ENCODE results near the gene MEA1. TPM values are rescaled to one million over a fixed set of nuclear protein-coding genes. Genes with fewer than 3 reads are reported as not detected.
A peak's percentile ranks its signal among the peaks of the same experiment; 100 is the strongest.

MEA1 gene
- total RNA-seq, 1 experiment from 2014 or later, result 75.6 TPM

- Histone ChIP-seq H3K27me3 (no peaks in the 10 kb centered on the region), H3K36me3 (no peaks in the 10 kb centered on the region), H3K9me3 (no peaks in the 10 kb centered on the region), H3K4me3 (no peak overlapping the region)
- no peak for DNase-seq
Observed at GRCh38 chr6:42989923-42990322, 23.8 kb downstream of the MEA1 start.

- no peak for DNase-seq
- H3K4me3 ChIP-seq, result no peak overlapping the region
Observed at GRCh38 chr6:42988486-42989020, 25.2 kb downstream of the MEA1 start.

GRCh38 chr6:42987533-42988451 is 26.0 kb downstream of the MEA1 start:
- H3K4me3 ChIP-seq, result no peak overlapping the region
- H3K9me3 ChIP-seq, result no peaks in the 10 kb centered on the region
- no peak for DNase-seq
- H3K27me3 ChIP-seq, result no peaks in the 10 kb centered on the region
- H3K36me3 ChIP-seq, result no peaks in the 10 kb centered on the region

More at GRCh38 chr6:42988486-42989020, 25.2 kb downstream of the MEA1 start:
- no peaks in the 10 kb centered on the region for H3K27me3 ChIP-seq
- H3K9me3 ChIP-seq, result no peaks in the 10 kb centered on the region
- H3K36me3 ChIP-seq, result no peaks in the 10 kb centered on the region

- no peaks in the 10 kb centered on the region for H3K36me3 ChIP-seq
- DNase-seq, result no peak
- H3K27me3 ChIP-seq, result no peaks in the 10 kb centered on the region
Observed at GRCh38 chr6:42984924-42985475, 28.7 kb downstream of the MEA1 start.

GRCh38 chr6:42984001-42984923 is 29.5 kb downstream of the MEA1 start, which contains the start of gene PPP2R5D:
PPP2R5D (plus strand) TSS chr6:42984570; CDS start chr6:42984678, 108 bp downstream.
- no peaks in the 10 kb centered on the region for H3K9me3 ChIP-seq
- DNase-seq, result peak; percentile 94
- no peaks in the 10 kb centered on the region for H3K27me3 ChIP-seq
- peak within 1 kb of the TSS; percentile 73 for H3K4me3 ChIP-seq
- no peaks in the 10 kb centered on the region for H3K36me3 ChIP-seq

More at GRCh38 chr6:42984924-42985475, 28.7 kb downstream of the MEA1 start:
- Histone ChIP-seq H3K4me3 (peak overlapping the region; percentile 73), H3K9me3 (no peaks in the 10 kb centered on the region)

GRCh38 chr6:42981836-42982235 is 31.9 kb downstream of the MEA1 start:
- H3K4me3 ChIP-seq, result no peak overlapping the region
- no peaks in the 10 kb centered on the region for H3K27me3 ChIP-seq
- no peaks in the 10 kb centered on the region for H3K9me3 ChIP-seq
- no peak for DNase-seq
- peaks cover 2% of the 10 kb centered on the region; the same call in 1 of the 2 replicates for H3K36me3 ChIP-seq

- DNase-seq, result peak; percentile 17
- Histone ChIP-seq H3K9me3 (no peaks in the 10 kb centered on the region), H3K27me3 (no peaks in the 10 kb centered on the region), H3K4me3 (peak overlapping the region; percentile 75), H3K36me3 (peaks cover 2% of the 10 kb centered on the region; the same call in 1 of the 2 replicates)
Observed at GRCh38 chr6:42979523-42980177, 34.1 kb downstream of the MEA1 start.

GRCh38 chr6:42978839-42979522 is 34.8 kb downstream of the MEA1 start, which contains the start of gene PEX6:
PEX6 (minus strand) TSS chr6:42979181; CDS start chr6:42979150, 31 bp downstream.
- Histone ChIP-seq H3K4me3 (peak within 1 kb of the TSS; percentile 75), H3K27me3 (no peaks in the 10 kb centered on the region), H3K36me3 (peaks cover 2% of the 10 kb centered on the region; the same call in 1 of the 2 replicates), H3K9me3 (no peaks in the 10 kb centered on the region)
- peak; percentile 88 for DNase-seq

GRCh38 chr6:42978487-42978838 is 35.3 kb downstream of the MEA1 start:
- Histone ChIP-seq H3K4me3 (peak overlapping the region; percentile 75), H3K27me3 (no peaks in the 10 kb centered on the region), H3K9me3 (no peaks in the 10 kb centered on the region), H3K36me3 (peaks cover 2% of the 10 kb centered on the region; the same call in 1 of the 2 replicates)
- DNase-seq, result peak; percentile 43

GRCh38 chr6:42974919-42975505 is 38.7 kb downstream of the MEA1 start:
- H3K4me3 ChIP-seq, result no peak overlapping the region
- H3K27me3 ChIP-seq, result no peaks in the 10 kb centered on the region
- H3K9me3 ChIP-seq, result no peaks in the 10 kb centered on the region
- H3K36me3 ChIP-seq, result peaks cover 2% of the 10 kb centered on the region; the same call in 1 of the 2 replicates
- DNase-seq, result no peak

- H3K9me3 ChIP-seq, result no peaks in the 10 kb centered on the region
Observed at GRCh38 chr6:42973926-42974325, 39.8 kb downstream of the MEA1 start.

GRCh38 chr6:42971746-42972327 is 41.9 kb downstream of the MEA1 start:
- no peaks in the 10 kb centered on the region for H3K9me3 ChIP-seq
- no peaks in the 10 kb centered on the region for H3K27me3 ChIP-seq
- peak; percentile 11 for DNase-seq
- H3K36me3 ChIP-seq, result no peaks in the 10 kb centered on the region; the same call in 1 of the 2 replicates
- no peak overlapping the region for H3K4me3 ChIP-seq

More at GRCh38 chr6:42973926-42974325, 39.8 kb downstream of the MEA1 start:
- Histone ChIP-seq H3K4me3 (no peak overlapping the region), H3K36me3 (peaks cover 2% of the 10 kb centered on the region), H3K27me3 (no peaks in the 10 kb centered on the region)
- DNase-seq, result no peak

- no peaks in the 10 kb centered on the region for H3K9me3 ChIP-seq
- no peaks in the 10 kb centered on the region for H3K27me3 ChIP-seq
- no peak overlapping the region for H3K4me3 ChIP-seq
- H3K36me3 ChIP-seq, result no peaks in the 10 kb centered on the region; the same call in 1 of the 2 replicates
- no peak for DNase-seq
Observed at GRCh38 chr6:42970871-42971612, 42.7 kb downstream of the MEA1 start.

GRCh38 chr6:42969934-42970333 is 43.8 kb downstream of the MEA1 start:
- no peaks in the 10 kb centered on the region for H3K9me3 ChIP-seq
- no peak overlapping the region for H3K4me3 ChIP-seq
- no peak for DNase-seq
- no peaks in the 10 kb centered on the region for H3K27me3 ChIP-seq
- H3K36me3 ChIP-seq, result no peaks in the 10 kb centered on the region; the same call in 1 of the 2 replicates

All from MG63 (cell line).